ENCODE measurements around the gene PFDN1.

The PFDN1 gene

DNA sequence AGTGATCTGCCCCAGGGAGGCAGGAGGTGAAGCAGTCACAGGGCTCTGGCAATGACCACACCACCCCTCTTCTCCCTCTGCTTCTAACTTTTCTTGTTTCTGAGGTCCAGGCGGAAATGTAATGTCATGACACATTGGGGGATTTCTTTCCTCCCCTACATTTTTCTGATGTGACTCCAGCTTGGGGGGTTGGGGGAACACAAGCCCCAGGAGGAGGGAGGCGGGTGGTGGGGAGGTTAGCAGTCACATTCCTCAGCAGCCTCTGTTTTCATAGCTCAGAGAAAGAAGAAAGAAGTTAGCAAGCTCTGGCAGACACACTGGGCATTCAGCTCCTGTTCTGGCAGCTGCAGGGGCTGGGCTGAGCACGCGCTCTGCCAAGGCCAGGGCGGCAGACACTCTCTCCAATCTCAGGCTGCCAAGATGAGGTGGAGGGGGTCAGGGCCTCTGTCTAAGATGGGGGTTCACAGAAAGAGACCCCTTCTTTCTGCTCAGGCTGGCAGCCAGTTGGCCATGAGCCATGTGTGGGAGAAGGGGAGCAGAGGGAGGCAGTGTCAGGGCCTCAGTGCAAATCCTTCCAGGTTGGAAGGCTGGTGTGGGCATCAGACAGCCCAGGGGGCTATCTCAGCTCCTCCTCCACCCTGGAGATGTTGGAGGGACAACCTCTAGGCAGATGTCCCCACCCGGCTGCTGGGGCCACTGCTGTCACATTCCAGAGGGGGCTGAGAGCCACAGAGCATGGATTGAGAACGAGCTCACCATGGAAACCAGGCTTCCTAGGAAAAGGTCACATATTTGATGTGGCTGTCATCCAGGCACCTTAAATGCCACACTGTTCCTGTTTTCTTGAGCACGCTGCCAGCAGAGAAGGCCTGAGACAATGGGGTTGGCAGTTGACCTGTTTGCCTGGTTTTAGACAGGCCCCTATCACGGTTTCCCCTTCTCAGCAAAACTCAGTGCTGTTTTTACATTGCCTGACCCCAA, 20.1 kb upstream of the PFDN1 start:
- in situ Hi-C loops (cut with MboI; ENCODE audit: low sequenced_read_pairs, unreplicated experiment), result no loop called here
- TF ChIP-seq, protein P1, sequence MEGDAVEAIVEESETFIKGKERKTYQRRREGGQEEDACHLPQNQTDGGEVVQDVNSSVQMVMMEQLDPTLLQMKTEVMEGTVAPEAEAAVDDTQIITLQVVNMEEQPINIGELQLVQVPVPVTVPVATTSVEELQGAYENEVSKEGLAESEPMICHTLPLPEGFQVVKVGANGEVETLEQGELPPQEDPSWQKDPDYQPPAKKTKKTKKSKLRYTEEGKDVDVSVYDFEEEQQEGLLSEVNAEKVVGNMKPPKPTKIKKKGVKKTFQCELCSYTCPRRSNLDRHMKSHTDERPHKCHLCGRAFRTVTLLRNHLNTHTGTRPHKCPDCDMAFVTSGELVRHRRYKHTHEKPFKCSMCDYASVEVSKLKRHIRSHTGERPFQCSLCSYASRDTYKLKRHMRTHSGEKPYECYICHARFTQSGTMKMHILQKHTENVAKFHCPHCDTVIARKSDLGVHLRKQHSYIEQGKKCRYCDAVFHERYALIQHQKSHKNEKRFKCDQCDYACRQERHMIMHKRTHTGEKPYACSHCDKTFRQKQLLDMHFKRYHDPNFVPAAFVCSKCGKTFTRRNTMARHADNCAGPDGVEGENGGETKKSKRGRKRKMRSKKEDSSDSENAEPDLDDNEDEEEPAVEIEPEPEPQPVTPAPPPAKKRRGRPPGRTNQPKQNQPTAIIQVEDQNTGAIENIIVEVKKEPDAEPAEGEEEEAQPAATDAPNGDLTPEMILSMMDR (IDR thresholded peaks at IDR 0.05; ENCODE audit: borderline replicate concordance, control extremely low read depth, extremely low read depth, insufficient read depth, missing control alignments), result no peak
- DNase-seq (ENCODE audit: low spot score), result no peak

DNA sequence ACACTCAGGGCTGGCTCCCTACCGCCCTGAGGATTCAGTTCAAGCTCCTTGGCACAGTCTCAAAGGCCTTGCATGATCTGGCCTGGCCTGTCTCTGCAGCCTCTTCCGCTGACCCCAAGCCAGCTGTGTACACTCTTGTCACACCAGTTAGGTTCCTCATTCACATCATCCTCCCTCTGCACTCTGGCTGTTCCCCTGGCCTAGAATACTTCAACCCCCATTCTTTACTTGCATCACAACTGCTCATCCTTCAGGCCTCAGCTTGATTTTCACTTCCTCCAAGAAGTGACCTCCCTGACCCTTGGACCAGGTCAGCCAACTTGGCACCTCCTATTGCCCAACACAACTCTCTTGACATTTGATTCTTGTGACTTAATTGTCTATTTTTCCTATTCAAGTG, 18.9 kb upstream of the PFDN1 start:
- TF ChIP-seq, protein P1 (IDR thresholded peaks at IDR 0.05; ENCODE audit: borderline replicate concordance, control extremely low read depth, extremely low read depth, insufficient read depth, missing control alignments), result no peak
- DNase-seq (ENCODE audit: low spot score), result no peak
- in situ Hi-C loops (cut with MboI; ENCODE audit: low sequenced_read_pairs, unreplicated experiment), result no loop called here

DNA sequence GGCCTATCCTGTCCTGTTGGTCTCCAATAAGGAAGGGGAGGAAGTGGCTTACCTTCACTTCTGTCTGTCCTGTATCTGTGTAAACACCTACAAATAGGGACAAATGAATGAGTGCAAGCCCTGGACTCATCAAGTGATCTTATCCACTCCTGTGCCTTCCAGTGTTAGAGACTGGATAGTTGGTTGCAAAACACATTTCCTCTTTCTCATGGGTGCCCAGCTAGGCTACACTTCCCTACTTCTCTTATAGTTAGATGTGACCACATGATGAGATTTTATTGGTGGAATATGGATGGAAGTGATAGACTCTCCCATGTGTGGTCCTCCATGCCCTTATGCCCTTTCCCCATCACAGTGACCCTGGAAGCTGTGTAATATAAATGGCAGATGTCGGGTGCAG, 16.9 kb upstream of the PFDN1 start:
- TF ChIP-seq, protein P1 (IDR thresholded peaks at IDR 0.05; ENCODE audit: borderline replicate concordance, control extremely low read depth, extremely low read depth, insufficient read depth, missing control alignments), result no peak
- DNase-seq (ENCODE audit: low spot score), result no peak
- in situ Hi-C loops (cut with MboI; ENCODE audit: low sequenced_read_pairs, unreplicated experiment), result no loop called here

DNA sequence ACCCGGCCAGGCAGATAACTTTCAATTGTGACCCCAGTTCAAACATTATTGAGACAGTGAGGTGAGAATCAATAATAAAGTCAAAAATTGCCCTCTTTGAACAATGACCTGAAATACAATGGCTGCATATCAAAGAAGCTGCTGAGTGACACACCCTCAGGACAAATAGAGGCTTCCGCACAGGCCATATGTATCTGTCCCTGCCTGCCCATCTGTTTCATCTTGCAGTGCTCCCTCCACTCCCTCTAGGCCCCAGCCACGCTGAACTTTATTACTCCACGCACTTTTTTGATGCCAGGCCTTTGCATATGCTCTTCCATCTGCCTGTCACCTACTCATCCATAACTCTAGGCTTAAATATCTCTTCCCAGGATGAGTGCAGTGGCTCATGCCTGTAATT, 15.9 kb upstream of the PFDN1 start:
- TF ChIP-seq, protein P1 (IDR thresholded peaks at IDR 0.05; ENCODE audit: borderline replicate concordance, control extremely low read depth, extremely low read depth, insufficient read depth, missing control alignments), result no peak

DNA sequence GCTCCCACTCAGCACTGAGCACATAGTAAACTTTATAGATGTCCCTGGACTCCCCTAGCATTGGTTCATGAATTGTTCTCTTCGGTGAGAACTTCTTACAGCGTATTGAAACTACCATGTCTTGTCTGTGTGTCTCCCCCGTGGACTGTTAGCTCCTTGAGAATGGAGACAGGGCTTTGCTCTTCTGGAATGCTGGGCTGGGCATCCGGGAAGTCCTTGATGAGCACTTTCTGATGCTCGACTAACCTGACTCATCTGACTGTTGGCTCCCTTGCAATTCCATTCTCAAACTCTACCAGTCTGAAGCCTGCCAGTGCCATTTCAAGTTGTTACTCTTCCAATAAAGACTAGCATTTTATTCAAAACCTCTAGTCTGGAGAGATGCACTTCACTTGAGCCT, 15.0 kb upstream of the PFDN1 start:
- no peak for DNase-seq (ENCODE audit: low spot score)
- in situ Hi-C loops (cut with MboI; ENCODE audit: low sequenced_read_pairs, unreplicated experiment), result no loop called here
- TF ChIP-seq, protein P1 (IDR thresholded peaks at IDR 0.05; ENCODE audit: borderline replicate concordance, control extremely low read depth, extremely low read depth, insufficient read depth, missing control alignments), result no peak

More for the DNA sequence above, 15.9 kb upstream of the PFDN1 start:
- no peak for DNase-seq (ENCODE audit: low spot score)
- in situ Hi-C loops (cut with MboI; ENCODE audit: low sequenced_read_pairs, unreplicated experiment), result no loop called here

DNA sequence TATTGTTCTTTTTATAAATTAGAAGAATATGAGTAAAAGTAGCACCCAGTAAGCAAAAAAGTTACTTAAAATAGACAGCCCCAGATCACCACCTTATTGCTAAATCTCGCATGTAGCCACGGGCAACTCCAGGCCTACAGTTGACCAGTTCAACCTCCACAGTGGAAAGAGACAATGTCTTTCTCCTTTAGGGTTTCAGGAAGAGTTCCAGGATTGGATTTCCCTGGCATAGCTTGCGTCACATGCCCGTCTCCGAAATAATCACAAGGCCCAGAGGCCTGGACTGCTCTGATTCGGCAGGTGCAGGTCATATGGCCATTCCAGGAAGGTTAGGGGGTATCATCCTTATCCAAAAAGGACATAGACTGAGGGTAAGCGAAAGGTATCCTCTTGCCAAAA, 9.9 kb upstream of the PFDN1 start:
- DNase-seq (ENCODE audit: low spot score), result no peak
- TF ChIP-seq, protein P1 (IDR thresholded peaks at IDR 0.05; ENCODE audit: borderline replicate concordance, control extremely low read depth, extremely low read depth, insufficient read depth, missing control alignments), result no peak
- in situ Hi-C loops (cut with MboI; ENCODE audit: low sequenced_read_pairs, unreplicated experiment), result no loop called here
